ENCODE measurements around the gene OR52E2. TPM values are rescaled to one million over a fixed set of nuclear protein-coding genes. Genes with fewer than 3 reads are reported as not detected.
"Not testable (repeated sequence)": the region's sequence is repeated elsewhere in the genome, so short reads cannot be mapped to it uniquely, and the experiment has no call there.

The OR52E2 gene
- total and polyA plus RNA-seq, 2 donors (not counting 3 experiments of a cell fraction or from before 2014, with no cell fraction given): not detected

- CTCF ChIA-PET: no interaction called here
- dilution Hi-C loops (cut with MboI; ENCODE audit: extremely low pct_ligation_motif_present, low sequenced_read_pairs) (no loop called here), intact Hi-C loops (cut with micrococcal nuclease) (no loop called here)
- POLR2A ChIA-PET: no interaction called here
- Histone ChIP-seq H3K9ac (replicated peaks; ENCODE audit: extremely low read depth, insufficient read depth, low read length) (no peak overlapping the region), H2AFZ (ENCODE audit: low read depth, low read length) (no peak overlapping the region), H3K79me2 (ENCODE audit: control insufficient read depth, insufficient read depth, low read length) (no peaks in the 10 kb centered on the region), H3K4me2 (ENCODE audit: insufficient read depth, low read length) (no peak overlapping the region), H3K27me3 (ENCODE audit: control insufficient read depth in 2 of 2, insufficient read depth in 2 of 2, low read length in 2 of 2) (no peaks in the 10 kb centered on the region), H3K9me3 (replicated peaks; ENCODE audit: control insufficient read depth, insufficient read depth, low read length) (no peaks in the 10 kb centered on the region), H3K9me1 (replicated peaks; ENCODE audit: control insufficient read depth, extremely low read depth, insufficient read depth, low read length) (no peaks in the 10 kb centered on the region), H3K4me1 (ENCODE audit: control insufficient read depth, extremely low read depth, insufficient read depth, low read length) (no peaks in the 10 kb centered on the region), H3K27ac (ENCODE audit: insufficient read depth, low read depth, low read length) (no peak overlapping the region), H3K36me3 (ENCODE audit: control insufficient read depth in 2 of 2, extremely low read depth in 1 of 2, insufficient read depth in 2 of 2, low read length in 2 of 2) (no peaks in the 10 kb centered on the region), H4K20me1 (replicated peaks; ENCODE audit: control insufficient read depth, extremely low read depth, insufficient read depth, low read length) (no peaks in the 10 kb centered on the region), H3K4me3 (replicated peaks in 1 of 3; ENCODE audit: insufficient read depth in 1 of 3, low read depth in 1 of 3, low read length in 3 of 3) (no peak overlapping the region)
- DNase-seq (ENCODE audit: low read depth, low spot score) (no peak), FAIRE-seq (no peak)
- no TSS peak for BruUV-seq (replicated peaks)
- no peak for TF ChIP-seq MYC (IDR thresholded peaks at IDR 0.05; ENCODE audit: low read depth, low read length)
- no peak for TF ChIP-seq CTCF (IDR thresholded peaks at IDR 0.05; ENCODE audit: extremely low read depth in 1 of 2, insufficient read depth in 1 of 2, low read depth in 1 of 2, low read length in 2 of 2)
- TF ChIP-seq GATA2 (IDR thresholded peaks at IDR 0.05; ENCODE audit: insufficient read depth, insufficient read length, low read depth, low read length): no peak
- TF ChIP-seq POLR2A (IDR thresholded peaks at IDR 0.05; ENCODE audit: low read depth, low read length): no peak
- no peak for TF ChIP-seq POLR2AphosphoS5 (IDR thresholded peaks at IDR 0.05; ENCODE audit: insufficient read depth, low read depth, low read length)
- no peak for TF ChIP-seq JUN (IDR thresholded peaks at IDR 0.05; ENCODE audit: borderline replicate concordance, insufficient read depth, insufficient read length, low read depth)
- no peak for TF ChIP-seq EZH2 (IDR thresholded peaks at IDR 0.05; ENCODE audit: borderline replicate concordance, low read depth, low read length, severe bottlenecking)
- no peak for TF ChIP-seq MAX (IDR thresholded peaks at IDR 0.05; ENCODE audit: insufficient read depth, insufficient read length)
- TF ChIP-seq FOS (IDR thresholded peaks at IDR 0.05; ENCODE audit: borderline replicate concordance, insufficient read depth, low read length): no peak
These were observed 5.6 kb upstream of the OR52E2 start for GRCh38 chr11:5065027-5065426.

- H3K27ac ChIP-seq (ENCODE audit: insufficient read depth, low read depth, low read length); BruUV-seq (replicated peaks); POLR2A ChIA-PET; H3K27me3 ChIP-seq (ENCODE audit: control insufficient read depth in 2 of 2, insufficient read depth in 2 of 2, low read length in 2 of 2); dilution Hi-C loops (cut with MboI; ENCODE audit: extremely low pct_ligation_motif_present, low sequenced_read_pairs); H3K9ac ChIP-seq (replicated peaks; ENCODE audit: extremely low read depth, insufficient read depth, low read length); DNase-seq (ENCODE audit: low read depth, low spot score); H2AFZ ChIP-seq (ENCODE audit: low read depth, low read length); H3K79me2 ChIP-seq (ENCODE audit: control insufficient read depth, insufficient read depth, low read length); H3K36me3 ChIP-seq (ENCODE audit: control insufficient read depth in 2 of 2, extremely low read depth in 1 of 2, insufficient read depth in 2 of 2, low read length in 2 of 2); H3K4me2 ChIP-seq (ENCODE audit: insufficient read depth, low read length); H4K20me1 ChIP-seq (replicated peaks; ENCODE audit: control insufficient read depth, extremely low read depth, insufficient read depth, low read length); intact Hi-C loops (cut with micrococcal nuclease); H3K9me3 ChIP-seq (replicated peaks; ENCODE audit: control insufficient read depth, insufficient read depth, low read length); CTCF ChIA-PET; H3K9me1 ChIP-seq (replicated peaks; ENCODE audit: control insufficient read depth, extremely low read depth, insufficient read depth, low read length); H3K4me3 ChIP-seq (replicated peaks in 1 of 3; ENCODE audit: insufficient read depth in 1 of 3, low read depth in 1 of 3, low read length in 3 of 3); FAIRE-seq; H3K4me1 ChIP-seq (ENCODE audit: control insufficient read depth, extremely low read depth, insufficient read depth, low read length): not testable (repeated sequence)
These were observed 748 bp downstream of the OR52E2 start for GRCh38 chr11:5058679-5059078.
